Measurements from ENCODE around the gene MYL1.

The MYL1 gene

GRCh38 chr2:210267698-210268097, 47.3 kb downstream of the MYL1 start:
- DNase-seq (ENCODE audit: low read depth) = no peak

DNA sequence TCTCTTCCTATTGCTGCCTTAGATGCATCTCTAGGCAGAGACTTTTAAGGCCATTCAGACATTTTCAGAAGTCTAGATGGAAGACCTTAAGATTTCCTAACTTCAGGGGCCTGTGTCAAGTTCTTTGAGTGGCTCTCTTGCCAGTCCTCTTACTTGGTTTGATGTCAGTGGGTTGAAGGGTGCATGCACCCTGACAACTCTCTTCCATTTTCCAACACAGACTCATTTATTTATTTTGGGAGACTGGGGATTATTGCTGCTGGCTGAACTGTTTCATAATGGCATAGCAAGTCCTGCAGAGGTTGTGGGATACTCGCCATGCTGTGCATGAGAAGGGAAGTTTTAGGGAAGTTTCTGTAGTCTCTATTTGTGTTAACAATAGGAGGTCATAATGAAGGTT, 50.7 kb downstream of the MYL1 start:
- DNase-seq (ENCODE audit: low read depth) = no peak

DNA sequence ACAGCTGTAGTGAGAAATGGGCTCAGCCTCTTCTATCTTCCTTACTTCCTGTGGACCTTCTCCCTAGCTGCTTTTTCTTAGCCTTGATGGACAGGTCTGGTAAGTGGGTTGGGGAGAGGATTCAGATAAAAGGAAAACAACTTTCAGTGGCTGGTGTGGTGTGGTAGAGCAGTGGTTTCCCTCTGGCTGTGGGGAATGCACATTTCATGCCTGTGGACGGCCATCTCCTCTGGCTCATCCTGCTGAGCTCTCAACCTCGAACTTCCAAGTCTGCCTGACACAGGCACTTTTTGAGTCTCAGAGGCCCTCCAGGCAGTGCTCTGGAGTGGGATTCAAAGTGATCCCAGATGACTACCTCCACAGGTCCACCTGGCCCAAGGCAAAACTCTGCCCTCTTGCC, 51.1 kb downstream of the MYL1 start:
- DNase-seq (ENCODE audit: low read depth) = no peak

DNA sequence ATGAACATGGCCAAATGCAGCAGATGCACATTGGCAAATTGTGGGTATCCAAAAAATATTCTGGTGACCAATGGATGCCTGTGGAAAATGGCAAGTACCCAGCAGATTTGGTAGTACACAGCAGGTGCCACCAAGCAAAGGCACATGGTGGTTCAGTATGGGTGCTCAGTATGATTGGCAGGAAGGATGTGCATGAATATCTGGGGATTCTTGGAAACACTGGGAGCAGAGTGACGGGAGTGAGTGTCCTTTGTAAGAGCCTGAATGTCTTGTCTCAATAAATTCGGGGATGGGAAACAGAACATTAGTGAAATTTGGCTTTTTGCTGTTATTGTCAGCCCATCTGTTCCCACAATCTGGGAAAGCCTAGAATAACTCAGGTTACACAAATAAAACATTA, 52.9 kb downstream of the MYL1 start:
- DNase-seq (ENCODE audit: low read depth) = no peak

DNA sequence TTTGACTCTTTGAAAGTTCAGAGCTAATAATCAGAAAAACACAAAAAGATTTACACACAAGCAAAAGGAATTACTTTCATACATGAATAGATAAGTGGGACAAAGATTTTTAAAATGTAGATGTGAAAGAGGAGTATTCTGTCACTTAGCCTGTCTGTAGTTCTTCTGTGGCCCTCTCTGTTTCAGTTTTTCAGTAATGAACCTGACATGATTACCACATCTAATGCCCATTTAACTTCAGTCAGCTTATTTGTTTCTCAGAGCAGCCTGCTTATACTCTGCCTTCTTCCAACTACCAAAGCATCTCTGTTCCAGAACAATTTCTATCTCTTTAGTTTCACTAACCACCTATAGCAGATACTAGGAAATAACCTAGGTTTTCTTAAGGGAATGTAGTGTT, 55.3 kb downstream of the MYL1 start:
- DNase-seq (ENCODE audit: low read depth) = no peak

GRCh38 chr2:210252699-210253606, 62.0 kb downstream of the MYL1 start:
- no peak for DNase-seq (ENCODE audit: low read depth)

- no peak for DNase-seq (ENCODE audit: low read depth)
Observed at GRCh38 chr2:210250622-210251021, 64.4 kb downstream of the MYL1 start.

All from EH (cell line).